Brain pericyte (primary cell): ENCODE results near the gene SLC24A5.

ENCODE experiments used
- DNase-seq: peaks from one replicate; pipeline ENCODE4 v3.0.0-alpha.2; 2012; ENCODE audit warnings: low read depth, low spot score

The SLC24A5 gene

DNA sequence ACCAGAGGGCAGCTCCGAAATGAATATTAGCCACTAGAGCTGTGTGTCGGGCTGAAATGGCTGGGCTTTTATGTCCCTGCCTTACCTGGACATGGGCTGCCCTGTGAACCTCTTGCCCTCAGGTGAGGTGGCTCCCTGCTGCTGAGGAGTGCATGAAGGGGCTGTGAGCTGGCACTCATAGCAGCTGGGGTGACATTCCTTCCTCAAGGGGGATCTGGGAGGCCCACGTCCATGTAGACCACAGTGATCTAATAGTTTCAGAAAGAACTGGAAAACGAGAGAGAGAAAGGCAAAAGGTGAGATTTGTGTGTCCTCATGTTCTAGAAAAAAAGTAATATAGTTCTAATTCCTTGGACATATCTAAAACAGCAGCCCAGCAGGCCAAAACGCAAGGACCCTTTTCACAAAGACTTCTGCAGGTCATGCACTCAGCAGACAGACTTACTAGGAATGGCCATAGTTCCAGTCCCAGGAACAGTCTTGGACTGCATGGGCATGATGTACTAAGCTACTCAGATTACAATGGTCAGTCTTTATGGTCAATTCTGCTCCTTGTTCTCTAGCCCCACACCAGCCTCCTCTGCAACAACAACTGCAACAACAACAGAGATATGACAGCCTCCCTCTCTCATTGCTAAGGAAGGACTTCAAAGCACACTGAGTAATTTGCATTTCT, 10.8 kb upstream of the SLC24A5 start:
- DNase-seq = no peak

DNA sequence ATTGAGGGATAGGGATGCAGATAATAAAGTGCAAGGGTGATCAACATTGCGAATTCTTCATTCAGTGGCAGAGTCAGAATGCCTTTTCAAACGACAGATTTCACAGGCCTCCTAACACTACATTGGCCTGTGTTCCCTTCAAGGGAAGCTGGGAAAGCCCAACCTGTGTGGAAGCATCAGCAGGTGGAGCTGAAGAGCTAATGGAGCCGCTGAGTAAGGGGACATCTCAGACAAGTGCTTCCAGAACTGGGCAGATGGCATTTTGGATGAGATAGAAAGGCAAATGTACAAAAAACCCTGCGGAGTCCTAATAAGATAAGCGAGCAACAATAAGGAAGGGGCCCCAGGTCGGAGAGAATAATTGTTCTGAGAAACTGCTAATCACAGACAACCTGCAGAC, 8.5 kb upstream of the SLC24A5 start:
- no peak for DNase-seq

- DNase-seq = no peak
These were observed 1.5 kb upstream of the SLC24A5 start for GRCh38 chr15:48119277-48119676.

GRCh38 chr15:48121849-48122248, 1.1 kb downstream of the SLC24A5 start:
- DNase-seq = no peak

GRCh38 chr15:48126667-48127355, 6.0 kb downstream of the SLC24A5 start:
- no peak for DNase-seq

DNA sequence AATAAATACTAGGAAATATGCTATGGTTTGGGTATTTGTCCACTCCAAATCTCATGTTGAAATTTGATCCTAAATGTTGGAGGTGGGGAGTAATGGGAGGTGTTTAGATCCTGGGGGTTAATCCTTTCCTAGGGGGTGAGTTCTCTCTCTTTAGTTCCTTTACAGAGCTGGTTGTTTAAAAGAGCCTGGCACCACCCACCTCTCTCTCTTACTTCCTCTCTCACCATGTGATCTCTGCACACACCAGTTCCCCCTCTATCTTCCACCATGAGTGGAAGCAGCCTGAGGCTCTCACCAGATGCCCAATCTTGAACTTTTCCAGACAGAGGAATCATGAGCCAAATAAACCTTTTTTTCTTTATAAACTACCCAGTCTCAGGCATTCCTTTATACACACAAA, 10.5 kb downstream of the SLC24A5 start:
- DNase-seq = no peak

- DNase-seq = no peak
These were observed 12.1 kb downstream of the SLC24A5 start for GRCh38 chr15:48132874-48133273.

DNA sequence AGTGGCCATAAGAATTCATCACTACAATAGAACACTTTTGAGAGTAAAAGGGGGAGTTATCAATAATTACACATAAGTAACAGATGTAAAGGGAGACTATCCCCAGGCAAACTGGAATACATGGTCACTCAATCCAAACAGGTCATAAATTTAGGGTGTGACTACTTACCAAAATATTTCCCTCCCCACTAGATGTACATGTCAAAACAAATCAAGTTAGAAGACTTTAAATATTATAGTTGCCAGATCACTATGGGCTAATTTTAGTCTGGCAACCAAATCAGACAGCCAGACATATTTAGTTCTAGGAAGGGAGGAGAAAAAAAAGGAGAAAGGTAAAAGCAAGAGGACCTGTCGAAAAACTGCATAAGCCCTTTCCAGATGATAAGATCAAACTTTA, 23.1 kb downstream of the SLC24A5 start:
- no peak for DNase-seq

DNA sequence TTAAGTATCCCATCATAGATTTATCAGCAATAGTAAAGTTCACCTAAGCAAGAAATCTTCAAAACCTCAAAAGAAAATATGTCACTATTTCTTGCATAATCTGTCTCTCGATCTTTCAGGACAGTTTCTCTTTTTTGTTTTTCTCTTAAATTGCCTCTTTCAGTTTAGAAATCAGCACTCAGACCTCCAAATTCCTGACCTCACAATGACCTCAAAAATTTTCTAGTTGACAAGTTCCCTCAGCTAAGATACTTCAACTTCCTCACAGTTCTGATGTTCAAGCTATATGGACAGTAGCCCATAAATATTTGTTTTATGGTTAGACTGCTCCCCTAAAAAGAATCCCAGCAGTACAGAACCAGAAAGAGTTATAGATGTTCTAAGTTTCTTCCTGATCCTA, 24.1 kb downstream of the SLC24A5 start:
- DNase-seq = no peak

- no peak for DNase-seq
These were observed 25.1 kb downstream of the SLC24A5 start for GRCh38 chr15:48145923-48146322.

- DNase-seq = no peak
These were observed 26.6 kb downstream of the SLC24A5 start for GRCh38 chr15:48147358-48147757.

DNA sequence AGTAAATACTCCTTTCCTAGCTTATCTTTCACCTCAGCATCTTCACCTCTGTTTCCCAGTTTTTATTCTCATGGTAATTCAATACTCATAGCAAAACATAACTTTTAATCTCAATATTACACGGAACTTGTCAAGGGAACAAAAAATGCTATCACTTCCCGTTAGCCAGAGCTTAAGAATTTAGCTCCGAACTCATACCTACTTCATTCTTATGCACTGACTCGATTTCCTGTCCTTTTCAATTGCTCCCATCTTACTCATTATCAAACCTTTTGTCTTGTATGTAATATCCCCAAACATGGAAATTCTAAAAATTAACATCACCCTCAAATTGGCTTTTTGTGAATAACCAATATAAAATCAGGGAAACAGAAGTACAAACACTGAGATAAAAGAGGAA, 29.1 kb downstream of the SLC24A5 start:
- no peak for DNase-seq

DNA sequence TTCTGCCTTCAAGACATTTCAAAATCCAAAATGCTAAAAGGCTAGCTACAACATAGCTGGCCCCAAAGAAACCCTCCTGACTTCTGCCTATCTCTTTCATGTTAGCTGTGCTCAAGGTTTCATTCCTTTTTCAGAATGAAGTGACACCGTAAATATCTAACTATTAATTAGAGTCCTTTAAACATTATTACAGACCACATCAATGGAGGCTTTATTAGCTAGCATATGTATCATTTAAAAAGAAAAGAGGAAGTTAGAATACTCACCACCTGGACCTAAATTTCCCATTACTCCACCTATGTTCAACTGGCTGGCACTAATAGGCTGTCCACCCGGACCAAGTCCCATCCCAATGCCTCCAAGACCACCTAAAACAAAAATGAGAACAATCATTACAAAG, 32.7 kb downstream of the SLC24A5 start:
- no peak for DNase-seq

DNA sequence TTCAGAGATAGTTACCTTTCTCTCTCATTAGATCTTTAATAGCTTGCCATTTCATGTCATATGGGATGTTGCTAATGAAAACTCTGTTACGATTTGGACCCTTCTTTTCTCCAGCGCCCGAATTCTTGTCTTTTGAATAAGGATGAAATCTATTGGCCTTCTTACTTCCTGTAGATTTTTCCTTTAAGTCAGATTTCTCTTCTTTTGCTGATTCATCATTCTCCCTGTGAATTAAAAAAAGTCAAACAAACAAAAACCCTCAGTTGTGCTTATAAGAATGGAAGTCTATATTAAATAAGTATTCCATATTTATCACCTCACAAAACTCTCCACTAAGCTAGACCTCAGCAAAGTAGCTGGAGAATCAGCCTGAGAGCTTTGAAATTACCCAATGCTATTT, 47.8 kb downstream of the SLC24A5 start:
- DNase-seq = no peak

- DNase-seq = no peak
These were observed 50.2 kb downstream of the SLC24A5 start for GRCh38 chr15:48170981-48171380.

DNA sequence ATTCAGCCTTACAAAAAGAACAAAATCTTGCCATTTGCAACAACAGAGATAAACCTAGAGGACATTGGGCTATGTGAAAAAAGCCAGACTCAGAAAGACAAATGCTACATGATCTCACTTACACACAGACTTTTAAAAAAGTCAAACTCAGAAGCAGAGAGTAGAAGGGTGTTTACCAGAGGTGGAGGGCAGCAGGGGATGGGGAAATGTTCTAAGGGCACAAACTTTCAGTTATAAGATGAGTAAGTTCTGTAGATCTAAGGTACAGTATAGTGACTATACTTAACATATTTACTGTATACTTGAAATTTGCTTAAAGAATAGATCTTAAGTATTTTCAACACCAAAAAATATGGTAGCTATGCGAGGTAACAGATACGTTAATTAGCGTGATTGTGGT, 54.3 kb downstream of the SLC24A5 start:
- DNase-seq = no peak

GRCh38 chr15:48176112-48176511, 55.3 kb downstream of the SLC24A5 start:
- no peak for DNase-seq

- DNase-seq = no peak
These were observed 56.2 kb downstream of the SLC24A5 start for GRCh38 chr15:48176957-48177356.

- DNase-seq = no peak
These were observed 56.6 kb downstream of the SLC24A5 start for GRCh38 chr15:48177383-48177765.

- DNase-seq = no peak
These were observed 57.2 kb downstream of the SLC24A5 start, which contains the start of gene MYEF2 for GRCh38 chr15:48177766-48178647. TSS of gene MYEF2 (minus strand) at chr15:48178295. CDS start at chr15:48178237, 58 bp downstream.

DNA sequence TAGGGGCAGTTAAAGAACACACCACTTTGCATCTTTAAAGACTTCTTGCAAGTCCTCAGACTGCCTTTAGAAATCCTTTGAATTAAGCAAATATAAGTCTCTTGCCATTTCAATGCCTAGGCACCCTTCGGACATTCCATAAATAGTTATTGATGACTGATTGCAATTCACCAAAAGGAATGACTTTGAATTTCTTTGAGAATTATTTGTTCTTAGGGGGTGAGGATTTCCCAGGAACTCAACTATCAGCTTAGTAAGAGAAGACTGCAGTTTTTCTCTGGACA, 57.8 kb downstream of the SLC24A5 start:
- no peak for DNase-seq

- DNase-seq = no peak
These were observed 62.0 kb downstream of the SLC24A5 start for GRCh38 chr15:48182749-48183148.

DNA sequence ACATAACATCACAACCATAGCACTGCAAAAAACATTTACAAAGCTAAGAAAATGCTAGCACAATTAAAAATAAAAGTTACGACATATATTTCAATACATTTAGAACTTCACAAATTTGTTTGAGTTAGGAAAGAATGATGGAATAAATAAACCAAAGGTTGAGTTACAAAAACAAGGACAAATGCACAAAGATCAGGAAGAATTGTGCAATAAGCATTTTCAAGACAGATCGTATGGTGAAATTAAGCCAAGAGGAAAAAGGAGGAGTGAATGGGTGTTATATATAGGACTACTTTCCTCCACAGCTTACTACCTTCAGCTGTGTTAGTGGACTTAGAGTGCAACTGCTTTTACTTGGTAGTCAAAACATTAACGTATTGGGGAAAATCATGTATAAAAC, 64.7 kb downstream of the SLC24A5 start:
- DNase-seq = no peak
